A549 (cell line): ENCODE measurements around the gene DUSP9.

Experiments used
- CTCF ChIP-seq: fragments of >200 bp; sonication (Bioruptor Twin); formaldehyde crosslinking; IDR thresholded peaks from 3 replicates; pipeline ENCODE4 v1.5.1; 2016
- KDM1A ChIP-seq: fragments of 200-600 bp; sonication (generic); IDR thresholded peaks from 2 replicates; pipeline ENCODE4 v1.6.1; 2016; ENCODE audit warnings: low read depth, mild to moderate bottlenecking
- MAFK ChIP-seq: fragments of 450-650 bp; IDR thresholded peaks from 2 replicates; pipeline ENCODE4 v1.6.1; 2014; ENCODE audit not compliant: partially characterized antibody
- MYC ChIP-seq: IDR thresholded peaks from 2 replicates; pipeline ENCODE4 v1.6.1; 2012; ENCODE audit warnings: mild to moderate bottlenecking, inconsistent platforms, low read length, improper control_type of control experiment, borderline replicate concordance
- RAD21 ChIP-seq, 2 experiments: fragments of >200 bp in 1 of 2; sonication (Bioruptor Twin) in 1 of 2; formaldehyde crosslinking in 1 of 2; IDR thresholded peaks in 1 of 2; conservative IDR thresholded peaks in 1 of 2; 2 replicates in 1 of 2; 3 replicates in 1 of 2; pipeline ENCODE4 v1.6.1; 2012 to 2018; ENCODE audit warnings: inconsistent platforms in 1 of 2
- REST ChIP-seq: fragments of 200-600 bp; sonication (generic); IDR thresholded peaks from 2 replicates; pipeline ENCODE4 v1.6.1; 2016; ENCODE audit warnings: antibody characterized with exemption, mild to moderate bottlenecking, moderate library complexity
- RFX5 ChIP-seq: fragments of 450-650 bp; IDR thresholded peaks from 2 replicates; pipeline ENCODE4 v1.7.1; 2014; ENCODE audit warnings: antibody characterized with exemption, mild to moderate bottlenecking, moderate library complexity

GRCh38 chrX:153609917-153610835 is 36.8 kb upstream of the DUSP9 start:
- peak; percentile 69 for TF ChIP-seq CTCF
- TF ChIP-seq RAD21 (conservative IDR thresholded peaks at IDR 0.05 in 1 of 2, IDR thresholded peaks at IDR 0.05 in 1 of 2), result peak; percentile 69 to 77
- TF ChIP-seq MYC, result no peak; the same call in 1 of the 2 replicates
- no peak for TF ChIP-seq REST
- TF ChIP-seq KDM1A, result no peak
- TF ChIP-seq MAFK, result no peak
- TF ChIP-seq RFX5, result no peak
